Naive B cell (primary cell): ENCODE results near the gene FAM221A. TPM values are rescaled to one million over a fixed set of nuclear protein-coding genes. Genes with fewer than 3 reads are reported as not detected.

ENCODE experiments used
- polyA plus RNA-seq, 6 donors: library from polyadenylated mRNA; unstranded; fragments of 300-500 nt; fragmentation: Illumina TruSeq; gene quantifications; one replicate each; pipeline ENCODE4 v1.2.3, GENCODE V29; 2021; ENCODE audit warnings: low read depth in 6 of 6

The FAM221A gene
- polyA plus RNA-seq, 6 donors from 2014 or later: 2.1 to 4.8 (median 3.3) TPM

Other genes with a start within 250 kb of the FAM221A start
- gene IGF2BP3, start 209.7 kb upstream of the FAM221A start, polyA plus RNA-seq: 1 to 10 TPM in 2 of 6 donors, under 1 TPM in 3, not detected in 1; 0.35 to 1.8 (median 0.75) TPM
- gene TRA2A, start 148.2 kb upstream of the FAM221A start, polyA plus RNA-seq: 10 to 100 TPM; 47.2 to 82.3 (median 55.9) TPM
- gene CCDC126, start 82.8 kb upstream of the FAM221A start, polyA plus RNA-seq: 10 to 100 TPM; 10.3 to 25.5 (median 16.1) TPM
- under 1 TPM in 1 of 6 donors, not detected in 5; 0.06 TPM for gene STK31, start 30.0 kb downstream of the FAM221A start, polyA plus RNA-seq